Neural progenitor cell (in vitro differentiated cells): ENCODE measurements around the gene ODC1.

Experiments
- CTCF ChIP-seq: fragments of 200-600 bp; sonication (generic); IDR thresholded peaks from 2 replicates; pipeline ENCODE4 v1.5.1; 2017; ENCODE audit warnings: antibody characterized with exemption, mild to moderate bottlenecking
- EZH2 ChIP-seq: fragments of 200-600 bp; sonication (generic); IDR thresholded peaks from 2 replicates; pipeline ENCODE4 v1.6.1; 2017; ENCODE audit warnings: antibody characterized with exemption, mild to moderate bottlenecking, moderate library complexity

DNA sequence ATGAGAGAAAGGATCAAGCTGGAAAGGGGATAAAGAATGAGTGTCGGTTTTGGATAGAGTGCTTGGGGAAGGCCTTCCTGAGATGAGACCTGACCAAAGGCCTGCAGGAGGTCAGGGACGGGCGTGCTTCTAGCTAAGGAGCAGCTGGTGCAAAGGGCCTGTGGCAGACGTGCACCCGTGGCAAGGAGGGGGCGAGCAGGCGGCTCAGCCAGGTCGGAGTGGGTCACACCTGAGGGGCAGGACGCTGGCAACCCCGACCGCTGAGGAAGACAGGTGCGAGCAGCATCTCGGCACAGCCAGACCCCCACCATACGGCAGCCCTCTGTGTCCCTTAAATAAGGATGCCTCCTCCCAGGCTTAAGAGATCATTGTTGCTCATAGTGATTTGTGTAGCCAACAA, 48.1 kb downstream of the ODC1 start:
- TF ChIP-seq CTCF (no peak), EZH2 (no peak)
